GM19397 (cell line): ENCODE data around the gene GLB1L.
"Not testable (repeated sequence)": the region's sequence is repeated elsewhere in the genome, so short reads cannot be mapped to it uniquely, and the experiment has no call there.

Experiments
- ATAC-seq: cut with Tn5 transposase; IDR thresholded peaks from one replicate; pipeline ENCODE4 v1.9.1; 2021; ENCODE audit warnings: mild to moderate bottlenecking, moderate library complexity; ENCODE audit not compliant: unreplicated experiment

The GLB1L gene

GRCh38 chr2:219209236-219210195 is 35.7 kb downstream of the GLB1L start:
- ATAC-seq = no peak

- no peak for ATAC-seq
These were observed 37.1 kb downstream of the GLB1L start for GRCh38 chr2:219207884-219208740.

- no peak for ATAC-seq
These were observed 37.9 kb downstream of the GLB1L start for GRCh38 chr2:219207134-219207883.

GRCh38 chr2:219206328-219207133 is 38.7 kb downstream of the GLB1L start, which contains the start of gene ZFAND2B:
Gene ZFAND2B, plus strand, starts transcription at chr2:219206782. Its CDS starts 206 bp downstream, at chr2:219206988.
- peak; percentile 96 for ATAC-seq

GRCh38 chr2:219205981-219206327 is 39.3 kb downstream of the GLB1L start:
- ATAC-seq = no peak

GRCh38 chr2:219205165-219205538 is 40.1 kb downstream of the GLB1L start:
- no peak for ATAC-seq

- no peak for ATAC-seq
These were observed 40.6 kb downstream of the GLB1L start for GRCh38 chr2:219204425-219205164.

- ATAC-seq = not testable (repeated sequence)
These were observed 43.9 kb downstream of the GLB1L start for GRCh38 chr2:219201331-219201730.

GRCh38 chr2:219200502-219201326 is 44.5 kb downstream of the GLB1L start:
- ATAC-seq = not testable (repeated sequence)

- no peak for ATAC-seq
These were observed 45.6 kb downstream of the GLB1L start for GRCh38 chr2:219199470-219200211.

GRCh38 chr2:219198974-219199373 is 46.3 kb downstream of the GLB1L start:
- no peak for ATAC-seq

GRCh38 chr2:219197388-219197787 is 47.9 kb downstream of the GLB1L start:
- no peak for ATAC-seq

GRCh38 chr2:219186754-219187456 is 58.3 kb downstream of the GLB1L start:
- ATAC-seq = no peak
